NCI-H2029 (cell line): ENCODE measurements around the gene PCBP3.
"Not testable (repeated sequence)": the region's sequence is repeated elsewhere in the genome, so short reads cannot be mapped to it uniquely, and the experiment has no call there.

ENCODE experiments used
- DNase-seq: peaks from one replicate; lab custom pipeline; 2025; lab: John Stamatoyannopoulos, UW

The PCBP3 gene

DNA sequence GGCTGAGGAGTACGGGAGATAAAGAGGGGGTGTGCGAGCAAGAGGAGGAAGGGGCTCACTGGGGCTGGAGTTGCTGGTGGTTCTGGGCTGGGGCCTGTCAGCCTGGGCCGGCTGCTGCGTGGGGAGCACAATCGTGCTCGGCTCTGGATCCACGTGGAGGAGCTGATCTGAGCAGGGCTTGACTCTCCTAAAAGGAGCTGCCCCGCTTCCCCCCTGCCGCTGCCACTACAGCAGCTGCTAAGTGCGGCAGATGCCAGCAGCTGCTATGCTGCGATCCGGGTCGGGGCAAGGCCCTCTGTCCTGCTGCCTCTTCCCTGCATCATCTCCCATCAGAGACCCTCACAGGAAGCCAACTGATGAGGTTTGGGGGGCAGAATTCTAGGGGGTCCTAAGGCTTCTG is 165.9 kb downstream of the PCBP3 start:
- DNase-seq, result no peak

DNA sequence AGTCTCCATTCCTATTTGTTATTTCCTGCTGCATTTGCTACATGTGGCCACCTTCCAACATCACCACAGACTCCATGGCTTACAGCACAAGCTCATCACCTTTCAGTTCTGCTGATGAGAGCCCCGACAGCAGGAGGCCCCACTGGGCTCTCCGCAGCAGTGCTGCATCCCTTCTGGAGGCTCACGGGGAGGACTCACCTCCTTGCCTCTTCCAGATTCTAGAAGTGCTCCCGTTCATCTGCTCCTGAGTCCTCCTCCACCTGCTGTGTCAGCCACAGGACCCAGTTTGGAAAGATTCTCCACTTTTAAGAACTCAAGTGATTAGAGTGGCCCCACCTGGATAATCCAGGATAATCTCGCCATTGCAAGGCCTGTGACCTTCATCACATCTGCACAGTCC is 167.6 kb downstream of the PCBP3 start:
- DNase-seq, result no peak

DNA sequence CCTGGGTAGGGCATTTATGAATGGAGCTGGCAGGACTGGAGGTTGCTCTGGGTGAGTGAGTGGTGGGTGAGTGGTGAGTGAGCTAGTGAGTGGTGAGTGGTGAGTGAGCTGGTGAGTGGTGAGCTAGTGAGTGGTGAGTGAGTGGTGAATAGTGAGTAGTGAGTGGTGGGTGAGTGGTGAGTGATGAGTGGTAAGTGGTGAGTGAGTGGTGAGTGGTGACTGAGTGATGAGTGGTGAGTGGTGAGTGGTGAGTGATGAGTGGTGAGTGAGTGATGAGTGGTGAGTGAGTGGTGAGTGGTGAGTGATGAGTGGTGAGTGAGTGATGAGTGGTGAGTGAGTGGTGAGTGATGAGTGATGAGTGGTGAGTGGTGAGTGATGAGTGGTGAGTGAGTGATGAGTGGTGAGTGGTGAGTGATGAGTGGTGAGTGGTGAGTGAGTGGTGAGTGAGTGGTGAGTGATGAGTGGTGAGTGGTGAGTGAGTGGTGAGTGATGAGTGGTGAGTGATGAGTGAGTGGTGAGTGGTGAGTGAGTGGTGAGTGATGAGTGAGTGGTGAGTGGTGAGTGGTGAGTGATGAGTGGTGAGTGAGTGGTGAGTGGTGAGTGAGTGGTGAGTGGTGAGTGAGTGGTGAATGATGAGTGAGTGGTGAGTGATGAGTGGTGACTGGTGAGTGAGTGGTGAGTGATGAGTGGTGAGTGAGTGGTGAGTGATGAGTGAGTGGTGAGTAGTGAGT is 170.8 kb downstream of the PCBP3 start:
- DNase-seq, result not testable (repeated sequence)

DNA sequence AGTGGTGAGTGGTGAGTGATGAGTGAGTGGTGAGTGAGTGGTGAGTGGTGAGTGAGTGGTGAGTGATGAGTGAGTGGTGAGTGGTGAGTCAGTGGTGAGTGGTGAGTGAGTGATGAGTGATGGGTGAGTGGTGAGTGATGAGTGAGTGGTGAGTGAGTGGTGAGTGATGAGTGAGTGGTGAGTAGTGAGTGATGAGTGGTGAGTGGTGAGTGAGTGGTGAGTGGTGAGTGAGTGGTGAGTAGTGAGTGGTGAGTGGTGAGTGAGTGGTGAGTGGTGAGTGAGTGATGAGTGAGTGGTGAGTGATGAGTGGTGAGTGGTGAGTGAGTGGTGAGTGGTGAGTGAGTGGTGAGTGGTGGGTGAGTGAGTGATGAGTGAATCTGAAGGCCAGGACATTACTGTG is 172.3 kb downstream of the PCBP3 start:
- DNase-seq, result not testable (repeated sequence)

DNA sequence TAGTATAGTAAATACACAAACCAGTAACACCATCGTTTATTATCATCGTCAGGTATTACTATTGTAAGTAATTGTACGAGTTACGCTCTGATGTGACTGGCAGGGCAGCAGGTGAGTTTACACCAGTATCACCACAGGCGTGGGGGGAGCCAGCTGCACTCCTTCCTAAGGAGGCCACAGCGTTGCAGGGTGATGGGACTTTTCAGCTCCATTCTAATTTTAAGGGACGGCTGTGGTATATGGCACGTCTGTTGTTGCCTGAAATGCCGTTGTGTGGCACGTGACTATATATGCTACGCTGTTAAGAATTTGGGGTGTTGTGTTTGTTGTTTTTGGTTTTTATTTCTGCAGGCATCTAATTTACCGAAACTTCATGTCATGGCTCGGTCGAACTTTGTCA is 173.3 kb downstream of the PCBP3 start:
- no peak for DNase-seq

DNA sequence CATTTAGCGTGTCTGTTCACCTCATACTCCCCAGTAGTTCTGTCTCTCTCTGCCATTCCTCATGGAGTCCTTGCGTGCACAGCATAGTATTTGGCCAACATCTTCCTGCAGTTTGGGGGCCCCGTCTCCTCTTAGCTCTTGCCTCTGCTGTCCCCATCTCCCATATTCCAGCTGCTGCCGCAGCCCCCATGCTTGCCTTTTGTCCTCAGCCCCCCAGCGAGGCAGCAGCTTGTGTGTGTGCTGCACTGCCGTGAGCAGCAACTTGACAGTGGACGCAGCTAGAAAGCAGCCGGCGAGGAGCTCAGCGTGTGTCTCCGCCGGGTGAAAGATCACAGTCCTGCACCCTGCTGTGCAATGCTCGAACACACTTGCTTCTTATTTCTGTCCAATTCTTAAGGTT is 173.8 kb downstream of the PCBP3 start:
- DNase-seq, result no peak

DNA sequence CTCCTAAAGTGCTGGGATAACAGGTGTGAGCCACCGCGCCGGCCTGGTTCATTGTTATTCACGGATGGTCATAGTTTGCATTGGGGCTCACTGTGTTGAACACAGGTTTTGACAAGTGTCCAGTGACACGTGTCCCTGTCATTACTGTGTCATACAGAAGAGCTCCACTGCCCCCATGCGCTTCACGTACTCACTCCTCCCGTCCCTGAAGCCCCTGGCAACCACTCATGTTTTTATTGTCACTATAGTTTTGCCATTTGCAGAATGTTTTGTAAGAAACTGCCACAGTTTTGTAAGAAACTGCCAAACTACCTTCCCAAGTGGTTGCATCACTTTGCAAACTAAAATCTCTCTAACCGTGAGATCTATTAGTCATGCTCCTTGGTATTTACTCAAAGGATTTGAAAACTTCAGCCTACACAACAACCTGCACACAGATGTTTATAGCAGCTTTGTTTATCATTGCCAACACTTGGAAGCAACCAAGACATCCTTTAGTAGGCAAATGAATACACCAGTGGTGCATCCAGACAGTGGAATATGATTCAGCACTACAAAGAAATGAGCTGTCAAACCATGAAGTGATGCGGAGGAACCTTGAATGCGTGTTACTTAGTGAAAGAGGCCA is 174.9 kb downstream of the PCBP3 start:
- DNase-seq, result no peak

DNA sequence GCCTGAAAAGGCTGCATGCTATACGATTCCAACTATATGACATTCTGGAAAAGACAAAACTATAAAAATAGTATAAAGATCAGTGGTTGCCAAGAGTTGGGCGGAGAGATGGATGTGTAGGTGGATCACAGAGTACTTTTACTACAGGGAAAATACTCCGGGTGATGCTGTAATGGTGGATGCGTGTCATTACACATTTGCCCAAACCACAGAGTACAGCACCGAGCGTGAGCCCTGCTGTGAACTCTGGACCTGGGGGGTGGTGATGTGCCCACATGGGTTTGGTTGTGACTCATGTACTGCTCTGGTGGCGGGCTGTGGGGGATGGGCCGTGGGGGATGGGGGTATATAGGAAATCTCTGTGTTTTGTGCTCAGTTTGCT is 175.4 kb downstream of the PCBP3 start:
- no peak for DNase-seq

DNA sequence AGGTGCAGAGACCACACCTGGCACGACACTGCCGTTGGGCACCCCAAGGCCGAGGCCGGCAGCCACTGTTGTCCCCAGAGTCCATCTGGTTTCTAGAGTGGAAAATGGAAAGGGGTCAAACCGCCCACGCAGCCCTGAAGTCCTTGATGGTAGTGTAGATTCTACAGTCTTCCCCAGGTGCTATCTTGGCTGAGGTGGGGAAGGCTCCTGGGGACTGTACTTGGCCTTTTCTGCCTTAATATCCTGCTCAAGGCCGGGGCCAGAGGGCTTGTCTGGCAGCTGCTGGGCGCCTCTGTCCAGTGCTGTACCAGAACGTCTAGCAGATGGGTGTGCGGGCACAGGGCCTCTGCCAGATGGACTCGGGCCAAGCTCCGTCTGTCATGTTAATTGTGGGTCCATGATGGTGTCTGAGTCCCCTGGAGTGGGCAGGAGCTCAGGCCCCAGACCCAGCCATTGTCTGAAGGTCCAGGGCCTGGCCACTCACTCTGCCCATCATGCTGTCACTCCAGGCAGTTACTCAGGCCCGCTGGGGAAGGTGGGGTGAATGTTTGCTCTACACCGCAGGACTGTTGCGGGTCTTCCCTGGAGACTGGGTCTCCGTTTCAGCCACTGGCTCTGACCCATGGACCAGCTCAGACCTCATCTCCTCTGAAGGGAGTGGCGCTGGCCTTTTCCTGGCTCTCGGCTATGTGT is 176.1 kb downstream of the PCBP3 start:
- DNase-seq, result no peak

DNA sequence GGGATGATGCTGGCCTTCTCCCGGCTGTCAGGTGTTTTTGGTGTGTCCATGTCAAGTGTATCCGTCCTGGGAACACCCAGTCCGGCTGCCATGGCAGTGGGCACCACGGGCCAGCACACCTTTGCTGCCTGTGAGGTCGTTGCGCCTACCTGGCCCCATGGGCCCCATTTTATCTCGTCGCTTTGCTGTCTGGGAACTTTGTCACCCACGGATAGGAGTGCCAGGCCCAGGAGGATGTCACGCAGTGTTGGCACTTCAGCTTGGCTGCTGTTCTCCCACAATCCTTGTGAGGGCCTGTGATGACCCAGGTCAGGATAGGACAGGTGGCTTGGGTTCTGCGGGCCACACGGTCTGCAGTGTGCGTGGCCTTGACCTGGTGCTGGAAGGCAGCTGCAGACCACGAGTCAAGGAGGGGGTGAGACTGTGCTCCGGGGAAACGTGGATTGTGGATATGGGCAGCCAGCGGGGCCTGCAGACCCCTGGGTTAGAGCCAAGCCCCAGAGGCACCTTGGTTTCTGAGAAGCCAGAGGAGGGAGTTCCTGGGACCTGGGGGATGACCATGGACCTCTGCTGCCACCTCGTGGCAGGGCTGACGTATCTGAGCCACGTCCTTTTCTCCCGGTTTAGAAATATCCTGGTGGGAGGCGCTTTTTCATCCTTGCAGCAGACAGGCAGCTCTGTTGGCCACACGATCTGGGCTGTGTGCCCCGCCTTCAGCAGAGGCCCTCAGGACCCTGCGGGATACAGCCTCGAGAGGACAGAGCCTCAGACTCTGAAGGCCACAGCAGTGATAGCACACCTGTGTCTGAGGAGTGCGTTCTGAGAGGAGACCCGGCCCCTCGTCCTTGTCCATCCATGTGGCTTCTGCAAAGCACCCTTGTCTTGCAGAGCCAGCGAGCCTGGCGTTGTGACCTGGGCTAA is 176.9 kb downstream of the PCBP3 start:
- peak; percentile 71 for DNase-seq

DNA sequence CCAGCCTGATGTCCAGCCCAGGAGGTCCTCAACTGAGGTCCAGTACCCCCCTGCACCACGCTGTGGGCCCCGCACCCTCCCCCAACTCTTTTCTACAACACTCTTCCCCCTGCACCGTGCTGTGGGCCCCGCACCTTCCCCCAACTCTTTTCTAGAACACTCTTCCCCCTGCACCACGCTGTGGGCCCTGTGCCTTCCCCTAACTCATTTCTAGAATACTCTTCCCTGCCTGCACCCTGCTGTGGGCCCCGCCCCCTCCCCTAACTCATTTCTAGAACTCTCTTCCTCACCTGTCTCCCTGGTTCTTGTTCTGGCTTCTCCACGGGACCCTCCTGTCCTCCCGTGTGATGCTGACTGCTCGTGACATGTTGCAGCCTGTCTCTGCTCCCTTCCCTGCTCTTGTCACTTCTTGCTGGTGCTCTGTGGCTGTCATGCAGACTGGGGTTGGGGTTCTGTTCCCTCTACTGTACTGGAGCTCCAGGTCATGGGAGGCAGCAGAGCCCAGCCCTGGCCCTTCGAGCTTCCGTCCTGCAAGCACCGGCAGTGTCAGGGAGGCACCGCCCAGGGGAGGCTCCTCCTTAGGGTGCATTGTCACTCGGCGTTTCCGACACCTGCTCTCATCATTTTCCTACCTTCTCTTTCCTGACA is 177.9 kb downstream of the PCBP3 start:
- DNase-seq, result no peak

DNA sequence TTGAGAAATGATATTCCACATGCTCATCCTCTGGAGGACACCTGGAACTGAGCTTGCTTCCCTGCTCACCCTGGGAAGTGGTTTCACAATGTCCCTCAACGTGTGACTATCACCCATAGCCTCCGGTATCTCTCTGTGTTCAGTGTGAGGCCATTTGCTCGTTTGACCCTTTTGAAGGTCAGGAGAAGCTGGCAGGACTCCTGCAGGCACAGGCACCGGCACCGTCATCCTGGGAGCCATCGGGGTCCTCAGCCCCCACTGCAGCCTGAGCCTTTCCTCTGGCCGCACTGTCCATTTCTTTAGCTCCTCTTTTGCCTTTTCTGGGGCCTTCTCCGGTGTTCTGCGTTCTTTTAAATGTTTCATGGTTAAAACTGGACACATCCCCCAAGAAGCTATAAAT is 178.5 kb downstream of the PCBP3 start:
- no peak for DNase-seq

DNA sequence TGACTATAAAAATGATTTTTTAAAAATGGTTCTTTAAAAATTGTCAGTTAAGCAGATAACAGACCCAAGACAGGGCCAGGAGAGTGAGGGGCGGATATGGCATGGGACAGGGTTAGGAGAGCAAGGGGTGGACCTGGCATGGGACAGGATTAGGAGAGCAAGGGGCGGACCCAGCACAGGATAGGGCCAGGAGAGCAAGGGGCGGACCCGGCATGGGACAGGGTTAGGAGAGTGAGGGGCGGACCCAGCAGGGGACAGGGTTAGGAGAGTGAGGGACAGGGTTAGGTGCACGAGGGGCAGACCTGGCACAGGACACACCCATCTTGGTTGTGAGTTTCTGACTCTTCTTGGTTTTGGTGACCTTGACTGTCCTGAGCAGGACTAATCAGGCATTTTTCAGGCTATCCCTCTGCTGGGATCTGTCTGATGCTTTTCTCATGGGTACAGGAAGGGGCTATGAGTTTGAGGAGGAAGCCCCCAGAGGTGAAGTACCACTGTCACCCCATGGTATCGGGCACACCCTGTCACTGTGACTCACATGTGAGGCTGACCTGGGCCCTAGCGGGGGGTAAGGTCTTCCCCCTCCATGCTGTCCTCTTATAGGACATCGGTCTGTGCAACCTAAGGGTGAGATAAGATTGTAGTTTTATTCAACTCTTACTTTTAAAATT is 179.0 kb downstream of the PCBP3 start:
- DNase-seq, result no peak

DNA sequence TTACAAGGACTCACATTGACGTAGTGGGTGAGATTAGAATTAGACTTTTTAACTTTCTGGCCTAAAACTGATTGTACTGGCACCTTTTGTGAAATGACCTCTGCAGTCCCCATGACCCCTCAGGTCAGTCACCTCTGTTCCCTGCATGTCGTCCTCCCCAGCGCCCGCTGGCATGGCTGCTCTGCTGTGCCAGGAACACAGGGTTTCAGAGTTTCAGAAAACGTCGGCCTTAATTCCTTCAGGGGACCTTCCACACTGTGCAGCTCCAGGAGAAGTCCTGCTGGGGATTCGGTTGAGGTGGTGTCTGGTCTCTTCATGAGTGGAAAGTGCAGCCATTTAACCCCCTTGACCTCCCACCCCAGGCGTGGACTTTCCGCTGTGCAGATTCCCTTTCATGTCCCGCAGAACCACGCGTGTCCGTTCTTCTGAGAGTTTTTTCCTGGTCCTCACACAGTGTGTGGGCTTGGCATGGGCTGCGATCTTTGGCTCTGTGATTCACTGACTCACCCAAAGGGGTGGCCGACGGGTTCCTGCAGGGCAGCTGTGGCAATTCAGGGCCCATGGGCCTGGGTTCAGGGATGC is 179.7 kb downstream of the PCBP3 start:
- no peak for DNase-seq

DNA sequence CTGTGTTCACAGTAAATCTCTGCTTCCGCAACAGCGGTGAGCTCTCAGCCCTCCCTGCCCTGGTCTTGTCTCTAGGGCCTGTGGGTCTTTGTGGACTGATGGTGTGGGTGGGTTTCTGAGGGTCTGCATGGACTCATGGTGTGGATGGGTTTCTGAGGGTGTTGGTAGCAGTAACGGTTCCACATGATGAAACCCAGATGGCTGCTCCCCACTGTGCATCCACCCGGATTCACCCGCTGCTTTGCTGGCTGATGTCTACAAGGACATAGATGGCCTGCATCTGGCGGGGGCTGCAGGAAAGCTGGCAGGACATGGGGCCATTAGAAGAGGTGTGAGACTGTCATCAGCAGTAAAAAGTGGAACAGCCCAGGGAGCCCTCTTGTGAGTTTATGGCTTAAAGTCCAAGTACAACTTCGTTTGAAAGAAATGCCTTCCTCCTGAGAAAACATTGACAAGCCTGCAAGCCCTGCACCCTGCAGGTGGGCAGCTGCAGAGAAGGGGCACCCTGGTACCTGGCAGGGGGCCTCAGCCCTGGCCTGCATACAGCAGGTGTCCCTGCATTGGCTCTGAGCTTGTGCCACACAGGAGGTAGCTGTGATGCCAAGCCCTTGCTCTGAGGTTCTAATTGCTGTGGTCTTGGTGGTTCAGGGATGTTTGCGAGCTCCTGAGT is 181.2 kb downstream of the PCBP3 start:
- no peak for DNase-seq

DNA sequence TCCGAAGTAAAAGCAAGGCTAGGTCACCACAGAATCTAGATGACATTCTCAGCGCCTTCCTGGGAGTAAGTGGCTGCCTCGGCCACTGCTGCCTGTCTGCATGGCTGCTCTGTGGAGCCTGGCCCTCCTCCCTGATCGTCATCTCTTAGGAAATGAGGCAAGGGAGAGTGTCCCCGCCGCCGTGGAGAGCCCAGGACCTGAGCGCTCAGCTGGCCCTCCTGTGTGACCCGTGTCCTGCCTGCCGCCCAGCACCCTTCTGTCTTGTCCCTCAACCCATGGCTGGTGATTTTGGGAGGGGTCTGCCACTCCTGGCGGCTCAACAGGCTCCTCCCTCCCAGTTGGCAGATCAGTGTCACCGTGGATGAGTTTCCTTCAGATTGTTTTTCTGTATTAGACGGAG is 181.7 kb downstream of the PCBP3 start:
- no peak for DNase-seq

DNA sequence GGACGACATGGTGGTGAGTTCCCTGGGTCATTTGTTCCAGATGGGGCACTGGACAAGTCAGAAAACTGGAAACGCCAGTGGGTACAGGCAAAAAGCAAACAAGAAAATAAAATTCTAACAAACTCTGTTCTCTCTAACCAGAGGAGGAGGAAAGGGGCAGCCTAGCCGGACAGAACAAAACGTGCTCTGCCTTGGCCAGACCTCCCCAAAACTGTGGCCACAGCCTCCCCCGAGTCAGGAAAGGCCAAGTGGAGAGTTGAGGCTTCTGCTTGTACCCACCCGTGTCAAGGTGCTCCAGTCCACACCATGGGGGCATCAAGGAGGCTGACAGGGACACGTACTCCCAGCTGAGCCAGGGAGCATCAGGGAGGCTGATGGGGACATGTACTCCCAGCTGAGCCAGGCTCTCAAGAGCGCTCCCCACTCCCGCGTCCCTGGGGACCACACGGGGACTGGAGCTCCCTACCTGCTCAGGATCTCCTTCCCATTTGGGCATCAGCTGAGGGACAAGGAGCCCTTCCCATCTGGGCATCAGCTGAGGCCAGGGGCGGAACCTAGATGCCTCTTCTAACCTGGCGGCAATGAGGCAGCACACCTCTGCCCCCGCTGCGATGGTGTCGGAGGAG is 183.3 kb downstream of the PCBP3 start:
- DNase-seq, result no peak

DNA sequence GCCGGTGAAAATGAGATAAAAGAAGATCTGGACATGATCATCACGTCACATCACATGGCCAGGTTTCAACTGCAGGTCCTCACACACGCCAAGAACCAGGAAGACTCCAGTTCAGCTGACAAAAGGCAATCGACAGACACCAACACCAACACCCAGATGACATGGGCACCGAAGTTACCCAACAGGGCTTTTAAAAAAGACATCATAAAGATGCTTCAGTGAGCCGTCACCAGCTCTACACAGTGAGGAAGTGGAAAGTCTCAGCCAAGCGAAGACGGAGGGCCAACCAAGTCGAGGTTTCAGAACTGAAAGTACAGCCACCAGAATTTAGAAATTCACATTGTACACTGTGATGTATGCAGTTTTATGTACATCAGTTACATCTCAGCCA is 183.8 kb downstream of the PCBP3 start:
- no peak for DNase-seq

DNA sequence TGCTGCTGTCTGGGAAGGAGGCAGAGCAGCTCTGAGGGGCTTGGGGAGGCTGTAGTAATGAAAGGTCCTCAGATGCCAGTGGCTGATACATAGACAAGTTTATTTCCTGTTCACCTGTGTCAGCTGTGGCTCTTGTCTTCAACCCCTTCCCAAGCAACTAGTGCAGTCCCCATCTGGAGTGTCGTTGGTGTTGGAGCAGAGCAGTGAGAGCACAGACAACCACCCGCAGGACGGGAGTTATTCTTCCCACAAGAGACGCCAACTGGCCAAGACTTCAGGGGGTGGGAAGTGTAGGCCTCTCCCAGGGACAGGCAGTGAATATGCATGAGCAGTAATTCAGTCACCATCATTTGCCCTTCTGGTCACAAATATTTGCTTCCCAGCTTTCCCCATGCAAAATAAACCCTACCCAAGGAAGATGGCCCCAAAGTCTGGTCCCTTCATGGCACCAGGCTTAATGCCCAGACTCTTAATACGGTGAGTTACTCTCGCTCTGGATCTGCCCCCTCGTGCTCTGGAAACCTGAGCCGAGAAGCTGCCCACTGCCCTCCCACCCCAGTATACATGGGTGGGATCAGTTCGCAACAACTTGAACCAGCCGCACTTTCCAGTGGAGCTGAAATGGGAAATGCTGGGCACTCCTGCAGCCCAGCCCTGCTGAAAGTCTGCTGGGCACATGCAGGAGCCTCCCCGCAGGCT is 184.5 kb downstream of the PCBP3 start:
- no peak for DNase-seq
